HG03520 (cell line): ENCODE results near the gene OR6K6.

Source experiments
- ATAC-seq: cut with Tn5 transposase; IDR thresholded peaks from one replicate; pipeline ENCODE4 v1.9.1; 2021; ENCODE audit warnings: mild to moderate bottlenecking, moderate library complexity; ENCODE audit not compliant: unreplicated experiment

OR6K6 gene

DNA sequence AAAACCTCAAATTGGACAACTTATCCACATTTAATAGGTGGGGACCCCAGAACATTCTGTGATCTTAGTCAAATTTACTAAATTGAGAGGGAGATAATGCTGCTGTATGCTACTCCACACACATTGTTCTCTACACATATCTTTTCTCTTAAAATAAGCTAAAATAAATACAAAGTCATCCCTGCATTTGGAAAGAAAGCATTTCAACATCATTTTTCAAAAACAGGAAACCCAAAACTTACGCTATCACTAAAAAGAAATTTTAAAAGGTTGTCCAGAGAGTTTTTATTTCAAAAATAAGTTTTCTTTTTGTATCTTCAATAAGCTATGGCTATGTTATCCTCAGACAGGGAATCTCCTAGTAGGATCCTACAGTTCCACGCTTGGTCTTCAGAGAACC is 46.0 kb downstream of the OR6K6 start:
- no peak for ATAC-seq

DNA sequence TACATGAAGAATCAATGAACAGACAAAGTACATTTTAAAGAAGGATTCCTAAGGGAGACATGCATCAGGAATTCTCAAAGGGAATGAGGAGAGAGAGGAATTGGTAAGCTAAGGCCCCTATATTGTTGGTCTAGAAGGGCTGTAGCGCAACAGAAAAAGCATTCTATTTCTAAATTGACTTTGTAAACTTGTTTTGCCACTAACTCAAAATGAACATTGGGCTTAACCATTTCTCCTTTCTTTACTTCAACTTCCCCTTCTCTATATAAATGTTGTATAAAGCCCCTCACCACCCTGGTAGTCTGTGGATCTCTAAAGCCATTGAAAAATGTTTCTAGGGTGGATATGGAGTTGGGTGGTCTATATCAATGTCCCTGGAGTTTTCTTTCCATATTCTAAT is 46.9 kb downstream of the OR6K6 start:
- ATAC-seq = no peak

DNA sequence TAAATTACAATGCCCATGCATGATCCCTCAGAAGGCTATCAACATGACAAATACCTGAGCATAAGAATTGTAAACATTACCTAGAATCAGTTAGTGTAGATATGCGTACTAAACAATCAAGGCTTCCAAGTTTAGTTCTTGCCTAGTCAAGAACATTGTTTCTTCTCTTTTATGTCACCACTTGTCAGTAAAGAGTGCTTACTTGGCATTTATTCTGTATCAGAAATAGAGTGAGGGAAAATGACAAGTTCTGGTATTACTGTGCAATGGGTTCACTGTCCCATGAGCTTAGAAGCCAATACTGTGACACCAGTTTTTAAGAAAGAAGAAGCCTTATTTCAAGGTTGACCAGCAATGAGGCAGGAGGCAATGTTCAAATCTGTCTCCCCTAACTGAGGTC is 49.2 kb downstream of the OR6K6 start:
- ATAC-seq = no peak
